Breast epithelium (tissue), 4 donors: ENCODE data around the gene NOSIP. TPM values are rescaled to one million over a fixed set of nuclear protein-coding genes. Genes with fewer than 3 reads are reported as not detected.

Experiments used
- DNase-seq, 2 donors: peaks; one replicate each; pipeline ENCODE4 v3.0.0-alpha.2; 2019; ENCODE audit warnings: low spot score in 2 of 2
- H3K27ac ChIP-seq, 2 donors: fragments of 200-600 bp; sonication (generic) in 1 of 2; one replicate each; pipeline ENCODE4 v1.5.1; 2016 to 2019; ENCODE audit warnings: mild to moderate bottlenecking in 1 of 2
- H3K27me3 ChIP-seq, 2 donors: fragments of 200-600 bp; sonication (generic) in 1 of 2; one replicate each; pipeline versions ENCODE4 v1.5.1 to v1.6.0; 2017 to 2019; ENCODE audit warnings: control low read depth in 1 of 2, mild to moderate bottlenecking in 1 of 2
- H3K36me3 ChIP-seq: fragments of 200-600 bp; one replicate; pipeline ENCODE4 v1.5.1; 2019
- H3K4me1 ChIP-seq, 2 donors: fragments of 200-600 bp; sonication (generic); one replicate each; pipeline ENCODE4 v1.5.1; 2016 to 2019; ENCODE audit warnings: control low read depth in 1 of 2
- H3K4me3 ChIP-seq, 3 donors: fragments of 200-600 bp; sonication (generic); 1 replicate in 2 of 3; 2 replicates in 1 of 3; pipeline ENCODE4 v1.5.1; 2016 to 2019; ENCODE audit warnings: mild to moderate bottlenecking in 3 of 3, moderate library complexity in 2 of 3
- H3K9me3 ChIP-seq, 2 donors: fragments of 200-600 bp; sonication (generic) in 1 of 2; one replicate each; pipeline ENCODE4 v1.5.1; 2016 to 2019; ENCODE audit warnings: control low read depth in 1 of 2
- CTCF ChIP-seq, 3 donors: fragments of 450-650 bp; IDR thresholded peaks; one replicate each; pipeline ENCODE4 v1.5.1; 2016 to 2017; ENCODE audit warnings: antibody characterized with exemption in 3 of 3, mild to moderate bottlenecking in 3 of 3, moderate library complexity in 3 of 3
- POLR2A ChIP-seq: fragments of 450-650 bp; IDR thresholded peaks from one replicate; pipeline ENCODE4 v1.6.1; 2016; ENCODE audit warnings: antibody characterized with exemption, mild to moderate bottlenecking, moderate library complexity
- POLR2AphosphoS5 ChIP-seq, 3 donors: sonication (generic); formaldehyde crosslinking; IDR thresholded peaks; one replicate each; pipeline ENCODE4 v1.6.1; 2017; ENCODE audit warnings: antibody characterized with exemption in 3 of 3
- intact Hi-C: fragments of 100-400 bp; cut with DNase I; formaldehyde crosslinking; loops from one replicate; pipeline ENCODE4 v1.15.1; 2023; ENCODE audit warnings: low total_unique reads
- total RNA-seq, 3 donors: library from RNA; depleted of rRNA; stranded (reverse); fragments of >200 nt; gene quantifications; one replicate each; pipeline ENCODE4 v1.1.0, GENCODE V29; 2016

Gene NOSIP
- total RNA-seq, 3 donors from 2014 or later, result 54.7 to 60.0 (median 57.4) TPM

GRCh38 chr19:49556412-49557398 lies 23.7 kb downstream of the NOSIP start:
- Histone ChIP-seq H3K27ac (no peak overlapping the region), H3K27me3 (no peaks in the 10 kb centered on the region), H3K9me3 (no peaks in the 10 kb centered on the region), H3K4me3 (no peak overlapping the region), H3K36me3 (peaks cover 5% of the 10 kb centered on the region), H3K4me1 (no peaks in the 10 kb centered on the region)
- intact Hi-C loops, result no loop called here
- DNase-seq, result no peak
- TF ChIP-seq POLR2AphosphoS5 (IDR thresholded peaks at IDR 0.05), result no peak
- TF ChIP-seq POLR2A, result no peak
- TF ChIP-seq CTCF (IDR thresholded peaks at IDR 0.05), result no peak

- Histone ChIP-seq H3K4me1 (no peaks in the 10 kb centered on the region), H3K27me3 (no peaks in the 10 kb centered on the region), H3K36me3 (peaks cover 5% of the 10 kb centered on the region), H3K4me3 (no peak overlapping the region), H3K27ac (peak overlapping the region in 1 of 2 donors; percentile 41), H3K9me3 (no peaks in the 10 kb centered on the region)
- intact Hi-C loops, result no loop called here
- TF ChIP-seq POLR2A (no peak), CTCF (IDR thresholded peaks at IDR 0.05) (no peak), POLR2AphosphoS5 (IDR thresholded peaks at IDR 0.05) (no peak)
- DNase-seq, result no peak
Measured at GRCh38 chr19:49555600-49556411, 24.6 kb downstream of the NOSIP start.

GRCh38 chr19:49554701-49555181 lies 25.6 kb downstream of the NOSIP start:
- no peak for DNase-seq
- intact Hi-C loops, result loop anchor here (5.0 kb wide), 1 partner anchor 37 kb away; no protein-coding TSS in a partner anchor
- peaks cover 5% of the 10 kb centered on the region for H3K36me3 ChIP-seq

GRCh38 chr19:49553451-49554271 lies 26.7 kb downstream of the NOSIP start:
- H3K27me3 ChIP-seq, result no peaks in the 10 kb centered on the region
- H3K9me3 ChIP-seq, result no peaks in the 10 kb centered on the region
- DNase-seq, result no peak
- H3K36me3 ChIP-seq, result peaks cover 5% of the 10 kb centered on the region
- intact Hi-C loops, result loop anchor here (5.0 kb wide), 1 partner anchor 36 kb away; no protein-coding TSS in a partner anchor
- H3K4me1 ChIP-seq, result no peaks in the 10 kb centered on the region
- peak overlapping the region; percentile 29 to 50 for H3K27ac ChIP-seq
- H3K4me3 ChIP-seq, result no peak overlapping the region
- no peak for TF ChIP-seq CTCF (IDR thresholded peaks at IDR 0.05)
- TF ChIP-seq POLR2AphosphoS5 (IDR thresholded peaks at IDR 0.05), result no peak
- TF ChIP-seq POLR2A, result no peak

More at GRCh38 chr19:49554701-49555181, 25.6 kb downstream of the NOSIP start:
- TF ChIP-seq POLR2A, result no peak
- peak; percentile 24 to 75 (median 28) for TF ChIP-seq POLR2AphosphoS5 (IDR thresholded peaks at IDR 0.05)
- TF ChIP-seq CTCF (IDR thresholded peaks at IDR 0.05), result no peak
- Histone ChIP-seq H3K27ac (peak overlapping the region; percentile 29 to 50), H3K27me3 (no peaks in the 10 kb centered on the region), H3K4me1 (no peaks in the 10 kb centered on the region), H3K9me3 (no peaks in the 10 kb centered on the region), H3K4me3 (no peak overlapping the region)
